H1 (cell line): ENCODE measurements around the gene NLRX1. TPM values are rescaled to one million over a fixed set of nuclear protein-coding genes. Genes with fewer than 3 reads are reported as not detected.

Experiments used
- JUND ChIP-seq: IDR thresholded peaks from 2 replicates; pipeline ENCODE4 v1.6.1; 2011; ENCODE audit warnings: mild to moderate bottlenecking, improper control_type of control experiment, low read length
- KDM4A ChIP-seq: IDR thresholded peaks from one replicate; pipeline ENCODE4 v1.7.1; 2012; ENCODE audit warnings: low read depth, mild to moderate bottlenecking, moderate library complexity, low read length, inconsistent platforms; ENCODE audit not compliant: severe bottlenecking
- RAD21 ChIP-seq, 2 experiments: IDR thresholded peaks in 1 of 2; conservative IDR thresholded peaks in 1 of 2; 2 replicates each; pipeline ENCODE4 v1.6.1; 2011; ENCODE audit warnings: low read depth in 2 of 2, low read length in 2 of 2, improper control_type of control experiment in 1 of 2, inconsistent platforms in 1 of 2, mild to moderate bottlenecking in 1 of 2, moderate library complexity in 1 of 2
- SIN3A ChIP-seq, 2 experiments: IDR thresholded peaks in 1 of 2; conservative IDR thresholded peaks in 1 of 2; 2 replicates each; pipeline ENCODE4 v1.6.1; 2011 to 2012; ENCODE audit warnings: low read length in 2 of 2, improper control_type of control experiment in 1 of 2, low read depth in 1 of 2, mild to moderate bottlenecking in 1 of 2
- TBP ChIP-seq: IDR thresholded peaks from 2 replicates; pipeline ENCODE4 v1.6.1; 2011; ENCODE audit warnings: low read depth, low read length, improper control_type of control experiment
- polyA plus RNA-seq, 7 experiments: library from polyadenylated mRNA; depleted of rRNA in 3 of 7; stranded (reverse) in 5 of 7; unstranded in 2 of 7; fragments of >200 nt in 5 of 7; fragments of 200-250 nt in 2 of 7; gene quantifications; 1 replicate in 5 of 7; 2 replicates in 1 of 7; 4 replicates in 1 of 7; pipeline versions ENCODE4 v1.2.1 to v1.2.3, GENCODE V29; 2011 to 2013; ENCODE audit warnings: missing spikeins in 2 of 7, mixed read lengths in 2 of 7
- total RNA-seq: library from RNA; stranded (reverse); fragmentation: NEBNext Ultra II Directional; extraction: Animal tissue kit (Norgen Biotek cat#: 25700); gene quantifications from 2 replicates; pipeline ENCODE4 v1.2.1, GENCODE V29; 2021

Gene NLRX1
- total and polyA plus RNA-seq, 2 of the 8 experiments (the other 6 are each of a cell fraction or from before 2014, with no cell fraction given), result 13.2 to 18.6 TPM

- TF ChIP-seq KDM4A, result peak; percentile 51
- peak; percentile 63 for TF ChIP-seq JUND
- peak; percentile 65 for TF ChIP-seq TBP
- no peak for TF ChIP-seq RAD21 (IDR thresholded peaks at IDR 0.05 in 1 of 2, conservative IDR thresholded peaks at IDR 0.05 in 1 of 2; ENCODE audit: low read depth in 2 of 2, low read length in 2 of 2)
- TF ChIP-seq SIN3A (conservative IDR thresholded peaks at IDR 0.05 in 1 of 2, IDR thresholded peaks at IDR 0.05 in 1 of 2; ENCODE audit: low read depth in 1 of 2, low read length in 2 of 2), result no peak; a peak in 1 of 4 replicates
Measured at GRCh38 chr11:119169282-119169719, 776 bp downstream of the NLRX1 start (continued).
